Right renal cortex interstitium (tissue), 3 donors: ENCODE measurements around the gene EHMT1. TPM values are rescaled to one million over a fixed set of nuclear protein-coding genes. Genes with fewer than 3 reads are reported as not detected.

ENCODE experiments used
- DNase-seq, 3 donors: peaks; one replicate each; pipeline ENCODE4 v3.0.0-alpha.2; 2013; ENCODE audit warnings: low read depth in 3 of 3, low spot score in 2 of 3
- polyA plus RNA-seq, 3 donors: library from polyadenylated mRNA; unstranded; fragments of 120-200 nt; gene quantifications; one replicate each; pipeline ENCODE4 v1.2.1, GENCODE V29; 2013; ENCODE audit not compliant: insufficient read length in 3 of 3

EHMT1 gene
- polyA plus RNA-seq, 3 donors, result 68.5 to 72.0 (median 70.1) TPM

- DNase-seq, result no peak
These were observed 71.1 kb downstream of the EHMT1 start for GRCh38 chr9:137689745-137690529.

- DNase-seq, result no peak
These were observed 72.3 kb downstream of the EHMT1 start for GRCh38 chr9:137690930-137691645.

- no peak for DNase-seq
These were observed 73.0 kb downstream of the EHMT1 start for GRCh38 chr9:137691646-137692351.

GRCh38 chr9:137694236-137694959 is 75.6 kb downstream of the EHMT1 start:
- no peak for DNase-seq

- no peak for DNase-seq
These were observed 76.4 kb downstream of the EHMT1 start for GRCh38 chr9:137694962-137695875.

GRCh38 chr9:137696136-137696925 is 77.5 kb downstream of the EHMT1 start:
- DNase-seq, result no peak

GRCh38 chr9:137697193-137697592 is 78.4 kb downstream of the EHMT1 start:
- no peak for DNase-seq

- no peak for DNase-seq
These were observed 79.0 kb downstream of the EHMT1 start for GRCh38 chr9:137697832-137698231.

- DNase-seq, result no peak
These were observed 82.1 kb downstream of the EHMT1 start for GRCh38 chr9:137700911-137701310.

- DNase-seq, result no peak
These were observed 84.0 kb downstream of the EHMT1 start for GRCh38 chr9:137702615-137703379.

- DNase-seq, result no peak
These were observed 85.2 kb downstream of the EHMT1 start for GRCh38 chr9:137703842-137704508.

GRCh38 chr9:137705443-137705863 is 86.6 kb downstream of the EHMT1 start:
- DNase-seq, result no peak

- no peak for DNase-seq
These were observed 87.1 kb downstream of the EHMT1 start for GRCh38 chr9:137705906-137706305.

GRCh38 chr9:137707361-137707760 is 88.6 kb downstream of the EHMT1 start:
- DNase-seq, result no peak

GRCh38 chr9:137708590-137709284 is 89.9 kb downstream of the EHMT1 start:
- no peak for DNase-seq

GRCh38 chr9:137709411-137710101 is 90.8 kb downstream of the EHMT1 start:
- no peak for DNase-seq
